KBM-7 (cell line): ENCODE results near the gene ERC2.

Experiments used
- DNase-seq: peaks from one replicate; pipeline ENCODE4 v3.0.0-alpha.2; 2015
- in situ Hi-C: fragments of 300-500 bp; cut with MboI; formaldehyde crosslinking; loops from 2 replicates; pipeline ENCODE4 v1.14.3; 2020; ENCODE audit warnings: low sequenced_read_pairs, low pct_unique_long_range_greater_than_20kb, mixed read lengths

Gene ERC2

GRCh38 chr3:55641964-55642363 lies 826.3 kb downstream of the ERC2 start:
- DNase-seq = no peak
- in situ Hi-C loops = no loop called here

- DNase-seq = no peak
- in situ Hi-C loops = no loop called here
Observed at GRCh38 chr3:55639896-55640765, 828.1 kb downstream of the ERC2 start.

- no peak for DNase-seq
- in situ Hi-C loops = no loop called here
Observed at GRCh38 chr3:55639143-55639542, 829.1 kb downstream of the ERC2 start.

- in situ Hi-C loops = no loop called here
- DNase-seq = no peak
Observed at GRCh38 chr3:55637906-55638638, 830.2 kb downstream of the ERC2 start.

- in situ Hi-C loops = no loop called here
- no peak for DNase-seq
Observed at GRCh38 chr3:55636300-55637195, 831.7 kb downstream of the ERC2 start.

GRCh38 chr3:55634345-55634744 lies 833.9 kb downstream of the ERC2 start:
- in situ Hi-C loops = no loop called here

GRCh38 chr3:55633333-55633732 lies 834.9 kb downstream of the ERC2 start:
- DNase-seq = no peak
- in situ Hi-C loops = no loop called here

More at GRCh38 chr3:55634345-55634744, 833.9 kb downstream of the ERC2 start:
- no peak for DNase-seq

GRCh38 chr3:55631766-55632331 lies 836.4 kb downstream of the ERC2 start:
- DNase-seq = no peak
- in situ Hi-C loops = no loop called here

- in situ Hi-C loops = no loop called here
- DNase-seq = no peak
Observed at GRCh38 chr3:55630921-55631299, 837.4 kb downstream of the ERC2 start.

GRCh38 chr3:55630280-55630920 lies 837.9 kb downstream of the ERC2 start:
- no peak for DNase-seq
- in situ Hi-C loops = no loop called here

GRCh38 chr3:55629432-55629831 lies 838.8 kb downstream of the ERC2 start:
- in situ Hi-C loops = no loop called here
- no peak for DNase-seq

- in situ Hi-C loops = no loop called here
- DNase-seq = no peak
Observed at GRCh38 chr3:55626279-55626665, 842.0 kb downstream of the ERC2 start.

- DNase-seq = no peak
- in situ Hi-C loops = no loop called here
Observed at GRCh38 chr3:55624238-55624637, 844.0 kb downstream of the ERC2 start.

GRCh38 chr3:55623786-55624185 lies 844.5 kb downstream of the ERC2 start:
- in situ Hi-C loops = no loop called here
- no peak for DNase-seq

GRCh38 chr3:55622733-55623132 lies 845.5 kb downstream of the ERC2 start:
- in situ Hi-C loops = no loop called here
- no peak for DNase-seq

GRCh38 chr3:55622116-55622515 lies 846.2 kb downstream of the ERC2 start:
- no peak for DNase-seq
- in situ Hi-C loops = no loop called here

GRCh38 chr3:55621648-55622047 lies 846.6 kb downstream of the ERC2 start:
- no peak for DNase-seq
- in situ Hi-C loops = no loop called here

GRCh38 chr3:55621026-55621422 lies 847.2 kb downstream of the ERC2 start:
- DNase-seq = no peak
- in situ Hi-C loops = no loop called here
